Endothelial cell of umbilical vein (primary cell): ENCODE data around the gene FUT4. TPM values are rescaled to one million over a fixed set of nuclear protein-coding genes. Genes with fewer than 3 reads are reported as not detected.

Experiments used
- BruUV-seq: library from RNA; stranded (reverse); fragments of 400-500 nt; replicated peaks from 2 replicates; lab custom pipeline; 2021; lab: Mats Ljungman, UMichigan
- CTCF ChIA-PET: fragments of 300-600, 350-600 bp; sonication (Branson Sonifier 250); formaldehyde crosslinking; loops from one replicate; lab custom pipeline; 2021; ENCODE audit warnings: antibody characterized with exemption, inconsistent platforms; lab: Charles Lee
- POLR2A ChIA-PET: fragments of 300-600, 350-600 bp; sonication (Branson Sonifier 250); formaldehyde crosslinking; loops from one replicate; lab custom pipeline; 2021; ENCODE audit warnings: antibody characterized with exemption, inconsistent platforms; lab: Charles Lee
- DNase-seq: peaks from one replicate; pipeline ENCODE4 v3.0.0-alpha.2; 2011; ENCODE audit warnings: low read depth, low spot score
- FAIRE-seq: peaks from 2 replicates; lab custom pipeline; 2011; peaks lifted over from hg19 to GRCh38; lab: Jason Lieb, UNC
- H2AFZ ChIP-seq: 2 replicates; pipeline ENCODE4 v1.6.0; 2012; ENCODE audit warnings: low read depth, low read length, control low read depth, inconsistent platforms
- H3K27ac ChIP-seq: 2 replicates; pipeline ENCODE4 v1.5.1; 2011; ENCODE audit warnings: low read depth, mild to moderate bottlenecking, control low read depth, low read length, moderate library complexity; ENCODE audit not compliant: insufficient read depth
- H3K27me3 ChIP-seq, 2 experiments: 2 replicates each; pipeline versions ENCODE4 v1.6.0 to v1.6.1; 2011; ENCODE audit warnings: low read length in 2 of 2, mixed read lengths in 1 of 2; ENCODE audit not compliant: control insufficient read depth in 2 of 2, insufficient read depth in 2 of 2
- H3K36me3 ChIP-seq, 2 experiments: 2 replicates in 1 of 2; 3 replicates in 1 of 2; pipeline ENCODE4 v1.5.1; 2011; ENCODE audit warnings: low read length in 2 of 2, mild to moderate bottlenecking in 1 of 2, moderate library complexity in 1 of 2; ENCODE audit not compliant: control insufficient read depth in 2 of 2, insufficient read depth in 2 of 2; ENCODE audit errors: extremely low read depth in 1 of 2
- H3K4me1 ChIP-seq: 3 replicates; pipeline ENCODE4 v1.5.1; 2011; ENCODE audit warnings: mild to moderate bottlenecking, low read length; ENCODE audit not compliant: control insufficient read depth, insufficient read depth; ENCODE audit errors: extremely low read depth
- H3K4me2 ChIP-seq: 2 replicates; pipeline ENCODE4 v1.6.1; 2011; ENCODE audit warnings: low read length, control low read depth, mixed read lengths; ENCODE audit not compliant: insufficient read depth
- H3K4me3 ChIP-seq, 3 experiments: fragments of 200-600 bp in 1 of 3; sonication (generic), shearing (Covaris generic) in 1 of 3; replicated peaks in 1 of 3; 2 replicates each; pipeline ENCODE4 v1.5.1; 2011 to 2016; ENCODE audit warnings: control low read depth in 3 of 3, low read length in 3 of 3, mild to moderate bottlenecking in 2 of 3, inconsistent platforms in 1 of 3, low read depth in 1 of 3, moderate library complexity in 1 of 3; ENCODE audit not compliant: insufficient read depth in 1 of 3
- H3K79me2 ChIP-seq: 2 replicates; pipeline ENCODE4 v1.6.0; 2012; ENCODE audit warnings: low read length, inconsistent platforms; ENCODE audit not compliant: control insufficient read depth, insufficient read depth
- H3K9ac ChIP-seq: replicated peaks from 2 replicates; pipeline ENCODE3; 2011; ENCODE audit warnings: low read length, control low read depth; ENCODE audit not compliant: insufficient read depth; ENCODE audit errors: extremely low read depth
- H3K9me1 ChIP-seq: replicated peaks from 3 replicates; pipeline ENCODE4 v1.6.0; 2011; ENCODE audit warnings: mild to moderate bottlenecking, low read length; ENCODE audit not compliant: control insufficient read depth, insufficient read depth; ENCODE audit errors: extremely low read depth
- H3K9me3 ChIP-seq: replicated peaks from 2 replicates; pipeline ENCODE4 v1.5.1; 2012; ENCODE audit warnings: low read length, inconsistent platforms; ENCODE audit not compliant: control insufficient read depth, insufficient read depth
- H4K20me1 ChIP-seq: replicated peaks from 2 replicates; pipeline ENCODE3; 2011; ENCODE audit warnings: mild to moderate bottlenecking, low read length; ENCODE audit not compliant: control insufficient read depth, insufficient read depth; ENCODE audit errors: extremely low read depth
- EZH2 ChIP-seq: IDR thresholded peaks from 2 replicates; pipeline ENCODE4 v1.6.1; 2012; ENCODE audit warnings: borderline replicate concordance, low read depth, mild to moderate bottlenecking, moderate library complexity, low read length, inconsistent platforms; ENCODE audit not compliant: severe bottlenecking
- FOS ChIP-seq: IDR thresholded peaks from 2 replicates; pipeline ENCODE4 v1.6.1; 2011; ENCODE audit warnings: mild to moderate bottlenecking, low read length, moderate library complexity, borderline replicate concordance; ENCODE audit not compliant: insufficient read depth
- GATA2 ChIP-seq: IDR thresholded peaks from 2 replicates; pipeline ENCODE4 v1.7.0; 2011; ENCODE audit warnings: low read depth, mild to moderate bottlenecking, moderate library complexity, mixed read lengths, low read length; ENCODE audit not compliant: insufficient read length, insufficient read depth
- JUN ChIP-seq: IDR thresholded peaks from 2 replicates; pipeline ENCODE4 v1.6.1; 2011; ENCODE audit warnings: borderline replicate concordance, low read depth; ENCODE audit not compliant: insufficient read length, insufficient read depth
- MYC ChIP-seq: IDR thresholded peaks from one replicate; pipeline ENCODE4 v1.6.1; 2011; ENCODE audit warnings: mild to moderate bottlenecking, low read depth, low read length
- POLR2A ChIP-seq: IDR thresholded peaks from 2 replicates; pipeline ENCODE4 v1.6.1; 2012; ENCODE audit warnings: low read depth, mild to moderate bottlenecking, control low read depth, low read length
- POLR2AphosphoS5 ChIP-seq: IDR thresholded peaks from 2 replicates; pipeline ENCODE4 v1.6.1; 2012; ENCODE audit warnings: low read depth, mild to moderate bottlenecking, control low read depth, low read length, moderate library complexity; ENCODE audit not compliant: insufficient read depth
- dilution Hi-C: fragments of 300-500 bp; cut with MboI; formaldehyde crosslinking; loops from one replicate; pipeline ENCODE4 v1.15.0; 2019; ENCODE audit warnings: low sequenced_read_pairs; ENCODE audit not compliant: extremely low pct_ligation_motif_present
- intact Hi-C: fragments of 100-400 bp; cut with micrococcal nuclease; formaldehyde crosslinking; loops from one replicate; pipeline ENCODE4 v1.10.0; 2022
- polyA plus RNA-seq, 4 experiments: library from polyadenylated mRNA; depleted of rRNA in 3 of 4; stranded (reverse) in 3 of 4; unstranded in 1 of 4; fragments of >200 nt; gene quantifications; 2 replicates each; pipeline versions ENCODE4 v1.2.1 to v1.2.3, GENCODE V29; 2011 to 2012; ENCODE audit warnings: missing spikeins in 1 of 4
- total RNA-seq: library from RNA; stranded (reverse); gene quantifications from 2 replicates; pipeline ENCODE4 v1.2.3, GENCODE V29; 2021
- TF ChIP-seq, protein P1 (sequence below): IDR thresholded peaks from 2 replicates; pipeline ENCODE4 v1.6.1; 2011; ENCODE audit not compliant: insufficient read depth, insufficient read length
- TF ChIP-seq, protein P2 (sequence below), 2 donors: IDR thresholded peaks; 1 replicate in 1 of 2; 2 replicates in 1 of 2; pipeline ENCODE4 v1.5.1; 2011; ENCODE audit warnings: low read length in 2 of 2, mild to moderate bottlenecking in 2 of 2, moderate library complexity in 2 of 2, control low read depth in 1 of 2, inconsistent platforms in 1 of 2, low read depth in 1 of 2; ENCODE audit not compliant: insufficient read depth in 1 of 2; ENCODE audit errors: extremely low read depth in 1 of 2

Gene FUT4
- total and polyA plus RNA-seq, 2 donors (not counting 3 experiments of a cell fraction or from before 2014, with no cell fraction given), result 2.4 to 5.3 TPM

DNA sequence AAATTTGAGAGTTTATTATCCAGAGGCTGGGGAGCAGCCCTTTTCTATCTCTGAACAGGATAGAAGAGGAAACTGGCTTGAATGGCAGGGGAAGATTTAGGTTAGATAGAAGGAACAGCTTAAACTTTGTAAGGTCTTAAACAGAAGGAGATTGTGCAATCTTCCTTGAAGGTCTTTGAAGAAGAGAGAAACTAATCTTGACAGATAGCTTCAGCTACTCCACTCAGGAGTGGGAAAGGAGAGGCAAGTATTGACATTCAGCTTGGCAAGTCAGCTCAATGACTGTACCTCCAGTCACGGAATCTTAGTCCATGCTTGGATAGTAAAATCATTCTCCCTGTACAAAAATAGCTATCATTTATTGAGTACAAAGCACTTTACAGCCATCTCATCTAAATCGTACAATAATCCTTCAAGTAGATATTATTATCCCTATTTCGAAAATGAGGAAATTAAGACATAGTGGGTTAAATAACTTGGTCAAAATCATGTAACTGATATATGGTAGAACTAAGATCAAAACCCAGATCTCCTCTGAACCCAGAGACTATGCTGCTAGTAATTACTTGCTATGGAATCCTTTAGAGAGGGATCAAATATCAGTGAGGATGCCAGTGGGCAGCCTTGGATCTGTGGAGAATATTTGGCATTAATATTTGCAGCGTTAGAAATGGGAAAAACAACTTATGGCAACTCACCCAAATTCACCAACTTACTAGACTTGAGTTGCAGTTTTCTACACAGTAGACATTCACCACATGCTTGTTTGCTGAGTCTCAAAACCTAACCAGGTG, 16.9 kb upstream of the FUT4 start:
- no peaks in the 10 kb centered on the region for H3K79me2 ChIP-seq
- H3K27ac ChIP-seq, result no peak overlapping the region
- no TSS peak for BruUV-seq
- POLR2A ChIA-PET, result no interaction called here
- H3K36me3 ChIP-seq, result no peaks in the 10 kb centered on the region
- no peaks in the 10 kb centered on the region for H3K9me1 ChIP-seq
- no peaks in the 10 kb centered on the region for H3K4me1 ChIP-seq
- CTCF ChIA-PET, result interaction anchor here (1.2 to 1.3 kb wide), 4 partner anchors 11 to 606 kb away, joined by 3 to 4 read pairs (median 3); no protein-coding TSS in a partner anchor
- no peak overlapping the region for H3K4me2 ChIP-seq
- dilution Hi-C loops (no loop called here), intact Hi-C loops (no loop called here)
- no peaks in the 10 kb centered on the region for H4K20me1 ChIP-seq
- H3K9ac ChIP-seq, result no peak overlapping the region
- no peaks in the 10 kb centered on the region for H3K9me3 ChIP-seq
- DNase-seq (no peak), FAIRE-seq (no peak)
- TF ChIP-seq, protein P1, sequence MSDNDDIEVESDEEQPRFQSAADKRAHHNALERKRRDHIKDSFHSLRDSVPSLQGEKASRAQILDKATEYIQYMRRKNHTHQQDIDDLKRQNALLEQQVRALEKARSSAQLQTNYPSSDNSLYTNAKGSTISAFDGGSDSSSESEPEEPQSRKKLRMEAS, result no peak
- TF ChIP-seq JUN, result no peak
- TF ChIP-seq MYC, result no peak
- no peak for TF ChIP-seq POLR2AphosphoS5
- TF ChIP-seq FOS, result no peak
- TF ChIP-seq GATA2, result no peak
- no peak for TF ChIP-seq POLR2A
- TF ChIP-seq, protein P2, sequence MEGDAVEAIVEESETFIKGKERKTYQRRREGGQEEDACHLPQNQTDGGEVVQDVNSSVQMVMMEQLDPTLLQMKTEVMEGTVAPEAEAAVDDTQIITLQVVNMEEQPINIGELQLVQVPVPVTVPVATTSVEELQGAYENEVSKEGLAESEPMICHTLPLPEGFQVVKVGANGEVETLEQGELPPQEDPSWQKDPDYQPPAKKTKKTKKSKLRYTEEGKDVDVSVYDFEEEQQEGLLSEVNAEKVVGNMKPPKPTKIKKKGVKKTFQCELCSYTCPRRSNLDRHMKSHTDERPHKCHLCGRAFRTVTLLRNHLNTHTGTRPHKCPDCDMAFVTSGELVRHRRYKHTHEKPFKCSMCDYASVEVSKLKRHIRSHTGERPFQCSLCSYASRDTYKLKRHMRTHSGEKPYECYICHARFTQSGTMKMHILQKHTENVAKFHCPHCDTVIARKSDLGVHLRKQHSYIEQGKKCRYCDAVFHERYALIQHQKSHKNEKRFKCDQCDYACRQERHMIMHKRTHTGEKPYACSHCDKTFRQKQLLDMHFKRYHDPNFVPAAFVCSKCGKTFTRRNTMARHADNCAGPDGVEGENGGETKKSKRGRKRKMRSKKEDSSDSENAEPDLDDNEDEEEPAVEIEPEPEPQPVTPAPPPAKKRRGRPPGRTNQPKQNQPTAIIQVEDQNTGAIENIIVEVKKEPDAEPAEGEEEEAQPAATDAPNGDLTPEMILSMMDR (IDR thresholded peaks at IDR 0.05; ENCODE audit: extremely low read depth in 1 of 2, insufficient read depth in 1 of 2, low read depth in 1 of 2, low read length in 2 of 2), result no peak
- TF ChIP-seq EZH2, result no peak
- H3K27me3 ChIP-seq, result peaks cover 0 to 3% of the 10 kb centered on the region in 2 experiments
- H2AFZ ChIP-seq, result no peak overlapping the region
- H3K4me3 ChIP-seq, result no peak overlapping the region
